ENCODE data around the gene LUZP2. TPM values are rescaled to one million over a fixed set of nuclear protein-coding genes. Genes with fewer than 3 reads are reported as not detected.

The LUZP2 gene
- total RNA-seq, 4 donors from 2014 or later, result 0.19 to 0.99 TPM; not detected in 2

- Histone ChIP-seq H3K9me3 (no peaks in the 10 kb centered on the region), H3K27me3 (no peaks in the 10 kb centered on the region), H3K4me1 (no peaks in the 10 kb centered on the region), H3K27ac (replicated peaks in 1 of 4) (no peak overlapping the region), H3K4me3 (no peak overlapping the region), H3K36me3 (no peaks in the 10 kb centered on the region)
- intact Hi-C loops (cut with DNase I), result no loop called here
- no peak for DNase-seq (ENCODE audit: extremely low spot score)
- TF ChIP-seq POLR2A (IDR thresholded peaks at IDR 0.05; ENCODE audit: low read depth) (no peak), EP300 (IDR thresholded peaks at IDR 0.05) (no peak), POLR2AphosphoS5 (IDR thresholded peaks at IDR 0.05) (no peak)
- TF ChIP-seq, protein P1, sequence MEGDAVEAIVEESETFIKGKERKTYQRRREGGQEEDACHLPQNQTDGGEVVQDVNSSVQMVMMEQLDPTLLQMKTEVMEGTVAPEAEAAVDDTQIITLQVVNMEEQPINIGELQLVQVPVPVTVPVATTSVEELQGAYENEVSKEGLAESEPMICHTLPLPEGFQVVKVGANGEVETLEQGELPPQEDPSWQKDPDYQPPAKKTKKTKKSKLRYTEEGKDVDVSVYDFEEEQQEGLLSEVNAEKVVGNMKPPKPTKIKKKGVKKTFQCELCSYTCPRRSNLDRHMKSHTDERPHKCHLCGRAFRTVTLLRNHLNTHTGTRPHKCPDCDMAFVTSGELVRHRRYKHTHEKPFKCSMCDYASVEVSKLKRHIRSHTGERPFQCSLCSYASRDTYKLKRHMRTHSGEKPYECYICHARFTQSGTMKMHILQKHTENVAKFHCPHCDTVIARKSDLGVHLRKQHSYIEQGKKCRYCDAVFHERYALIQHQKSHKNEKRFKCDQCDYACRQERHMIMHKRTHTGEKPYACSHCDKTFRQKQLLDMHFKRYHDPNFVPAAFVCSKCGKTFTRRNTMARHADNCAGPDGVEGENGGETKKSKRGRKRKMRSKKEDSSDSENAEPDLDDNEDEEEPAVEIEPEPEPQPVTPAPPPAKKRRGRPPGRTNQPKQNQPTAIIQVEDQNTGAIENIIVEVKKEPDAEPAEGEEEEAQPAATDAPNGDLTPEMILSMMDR (IDR thresholded peaks at IDR 0.05), result no peak
- 64% methylated on average over 4 of the region's 4 CpGs for WGBS
Observed at GRCh38 chr11:24819863-24820434, 323.1 kb downstream of the LUZP2 start.

DNA sequence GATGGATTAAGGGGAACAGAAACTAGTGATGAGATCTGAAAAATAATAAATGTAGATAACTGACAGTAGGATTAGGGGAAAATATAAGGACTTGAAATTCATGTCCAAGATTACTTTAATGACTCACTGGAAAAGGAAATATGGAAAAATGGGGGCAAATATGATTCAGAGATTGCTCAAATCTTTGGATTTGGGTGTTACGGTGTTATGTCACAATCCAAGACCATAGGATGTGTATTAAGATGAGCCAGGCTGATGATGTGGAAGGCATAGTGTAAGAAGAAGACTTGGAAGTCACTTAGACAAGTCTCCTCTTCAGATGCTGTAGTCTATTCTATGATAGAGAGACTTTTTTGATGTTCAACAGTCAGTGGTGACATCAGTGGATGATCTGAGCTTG lies 323.7 kb downstream of the LUZP2 start:
- Histone ChIP-seq H3K9me3 (no peaks in the 10 kb centered on the region), H3K27ac (replicated peaks in 1 of 4) (no peak overlapping the region), H3K36me3 (no peaks in the 10 kb centered on the region), H3K27me3 (no peaks in the 10 kb centered on the region), H3K4me3 (no peak overlapping the region), H3K4me1 (no peaks in the 10 kb centered on the region)
- WGBS, result 25% methylated on average over 1 of the region's 1 CpG
- no peak for DNase-seq (ENCODE audit: extremely low spot score)
- TF ChIP-seq EP300 (IDR thresholded peaks at IDR 0.05) (no peak), POLR2AphosphoS5 (IDR thresholded peaks at IDR 0.05) (no peak), POLR2A (IDR thresholded peaks at IDR 0.05; ENCODE audit: low read depth) (no peak)
- TF ChIP-seq, protein P1 (IDR thresholded peaks at IDR 0.05), result no peak
- intact Hi-C loops (cut with DNase I), result no loop called here

- Histone ChIP-seq H3K9me3 (no peaks in the 10 kb centered on the region), H3K36me3 (no peaks in the 10 kb centered on the region), H3K4me3 (no peak overlapping the region), H3K27ac (replicated peaks in 1 of 4) (no peak overlapping the region), H3K27me3 (no peaks in the 10 kb centered on the region), H3K4me1 (no peaks in the 10 kb centered on the region)
- TF ChIP-seq, protein P1 (IDR thresholded peaks at IDR 0.05), result no peak
- no peak for TF ChIP-seq POLR2A (IDR thresholded peaks at IDR 0.05; ENCODE audit: low read depth)
- no peak for TF ChIP-seq EP300 (IDR thresholded peaks at IDR 0.05)
- TF ChIP-seq POLR2AphosphoS5 (IDR thresholded peaks at IDR 0.05), result no peak
- DNase-seq (ENCODE audit: extremely low spot score), result no peak
- 70% methylated on average over 2 of the region's 2 CpGs for WGBS
- intact Hi-C loops (cut with DNase I), result no loop called here
Observed at GRCh38 chr11:24828938-24829605, 332.2 kb downstream of the LUZP2 start.

- TF ChIP-seq POLR2AphosphoS5 (IDR thresholded peaks at IDR 0.05) (no peak), EP300 (IDR thresholded peaks at IDR 0.05) (no peak), POLR2A (IDR thresholded peaks at IDR 0.05; ENCODE audit: low read depth) (no peak)
- TF ChIP-seq, protein P1 (IDR thresholded peaks at IDR 0.05), result no peak
- H3K36me3 ChIP-seq, result no peaks in the 10 kb centered on the region
- H3K4me3 ChIP-seq, result no peak overlapping the region
- H3K9me3 ChIP-seq, result no peaks in the 10 kb centered on the region
- H3K27ac ChIP-seq (replicated peaks in 1 of 4), result no peak overlapping the region
- DNase-seq (ENCODE audit: extremely low spot score), result no peak
- intact Hi-C loops (cut with DNase I), result no loop called here
- no peaks in the 10 kb centered on the region for H3K27me3 ChIP-seq
- whole genome bisulfite sequencing, result 70% methylated on average over 9 of the region's 9 CpGs
- no peaks in the 10 kb centered on the region for H3K4me1 ChIP-seq
Observed at GRCh38 chr11:24833573-24833972, 336.7 kb downstream of the LUZP2 start.
